GM12891 (cell line): ENCODE data around the gene MKRN1.

Experiments used
- PAX5 ChIP-seq: IDR thresholded peaks from 2 replicates; pipeline ENCODE4 v1.6.1; 2011; ENCODE audit warnings: low read length, moderate library complexity, mild to moderate bottlenecking; ENCODE audit not compliant: insufficient read depth, severe bottlenecking
- POLR2A ChIP-seq: IDR thresholded peaks from 2 replicates; pipeline ENCODE4 v1.6.1; 2011; ENCODE audit warnings: low read depth, low read length, control low read depth
- POLR2AphosphoS5 ChIP-seq: IDR thresholded peaks from 2 replicates; pipeline ENCODE4 v1.6.1; 2011; ENCODE audit warnings: low read depth, low read length, control low read depth
- TAF1 ChIP-seq: IDR thresholded peaks from 2 replicates; pipeline ENCODE4 v1.6.1; 2011; ENCODE audit warnings: low read depth, low read length, control low read depth

DNA sequence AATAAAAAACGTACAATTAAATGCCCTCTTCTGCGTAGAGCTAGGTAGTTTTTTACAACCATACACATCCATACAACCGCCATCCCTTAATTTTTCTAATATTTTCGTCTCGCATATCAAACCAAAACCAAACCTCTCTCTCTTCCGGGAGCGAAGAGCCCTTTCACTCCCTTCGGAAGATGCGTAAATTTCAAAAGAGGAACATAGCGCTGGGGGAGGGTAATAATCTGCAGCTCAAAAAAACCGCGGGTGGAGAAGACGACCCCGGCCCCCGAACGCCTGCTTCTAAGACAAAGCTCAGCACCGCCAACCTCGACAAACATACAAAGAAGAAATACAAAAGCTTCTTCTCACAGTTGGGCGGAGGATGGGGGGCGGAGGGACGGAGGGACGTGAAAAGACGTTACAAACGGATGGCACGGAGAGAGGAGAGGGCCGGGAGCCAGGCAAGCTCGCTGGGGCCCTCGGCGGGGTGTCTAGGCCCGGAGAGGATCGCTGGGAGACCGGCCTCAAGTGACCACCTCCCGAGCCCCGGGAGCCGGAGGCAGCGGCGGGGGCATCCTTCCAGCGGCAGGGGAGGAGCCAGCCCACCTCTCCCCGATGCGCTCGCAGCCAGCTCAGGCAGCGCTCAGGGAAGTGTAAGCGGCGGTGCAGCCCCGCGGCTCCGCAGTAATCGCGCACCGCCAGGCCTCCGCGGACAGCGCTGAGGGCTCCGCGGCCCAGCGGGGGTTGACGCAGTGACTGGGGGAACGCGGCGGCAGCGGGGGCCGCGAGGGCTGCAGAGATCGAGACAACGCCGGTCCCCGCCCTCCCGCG is 851 bp downstream of the MKRN1 start:
- no peak for TF ChIP-seq POLR2A
- no peak for TF ChIP-seq POLR2AphosphoS5
- TF ChIP-seq PAX5: no peak
- TF ChIP-seq TAF1: no peak
